Glutamatergic neuron (in vitro differentiated cells): Measurements from ENCODE around the gene LCP1. TPM values are rescaled to one million over a fixed set of nuclear protein-coding genes. Genes with fewer than 3 reads are reported as not detected.

Source experiments
- DNase-seq: peaks from one replicate; pipeline ENCODE4 v3.0.0; 2022
- H3K27ac Mint-ChIP-seq: one replicate; pipeline ENCODE4 v1.8.0; 2020; ENCODE audit warnings: mild to moderate bottlenecking, mixed read lengths, inconsistent platforms; ENCODE audit not compliant: unreplicated experiment
- H3K27me3 Mint-ChIP-seq: one replicate; pipeline ENCODE4 v1.8.0; 2020; ENCODE audit warnings: mild to moderate bottlenecking, moderate library complexity, mixed read lengths, inconsistent platforms; ENCODE audit not compliant: unreplicated experiment
- H3K36me3 Mint-ChIP-seq: one replicate; pipeline ENCODE4 v1.8.0; 2020; ENCODE audit warnings: mild to moderate bottlenecking, mixed read lengths, inconsistent platforms; ENCODE audit not compliant: unreplicated experiment
- H3K4me1 Mint-ChIP-seq: one replicate; pipeline ENCODE4 v1.8.0; 2020; ENCODE audit warnings: mild to moderate bottlenecking, low read depth, mixed read lengths, inconsistent platforms; ENCODE audit not compliant: unreplicated experiment
- H3K4me3 Mint-ChIP-seq: one replicate; pipeline ENCODE4 v1.8.0; 2020; ENCODE audit warnings: mild to moderate bottlenecking, mixed read lengths, inconsistent platforms; ENCODE audit not compliant: unreplicated experiment
- H3K9me3 Mint-ChIP-seq: one replicate; pipeline ENCODE4 v1.8.0; 2020; ENCODE audit warnings: mild to moderate bottlenecking, moderate library complexity, mixed read lengths, inconsistent platforms; ENCODE audit not compliant: unreplicated experiment
- total RNA-seq: library from RNA; stranded (reverse); fragmentation: NEBNext Ultra II Directional; extraction: Animal tissue kit (Norgen Biotek cat#: 25700); gene quantifications from one replicate; pipeline ENCODE4 v1.2.1, GENCODE V29; 2021; ENCODE audit not compliant: unreplicated experiment
- TF ChIP-seq, protein P1 (sequence below): fragments of 200-600 bp; sonication (generic); IDR thresholded peaks from one replicate; pipeline ENCODE4 v1.5.0; 2021; ENCODE audit not compliant: partially characterized antibody, unreplicated experiment

The LCP1 gene
- total RNA-seq, 1 donor from 2014 or later = 0.71 TPM

DNA sequence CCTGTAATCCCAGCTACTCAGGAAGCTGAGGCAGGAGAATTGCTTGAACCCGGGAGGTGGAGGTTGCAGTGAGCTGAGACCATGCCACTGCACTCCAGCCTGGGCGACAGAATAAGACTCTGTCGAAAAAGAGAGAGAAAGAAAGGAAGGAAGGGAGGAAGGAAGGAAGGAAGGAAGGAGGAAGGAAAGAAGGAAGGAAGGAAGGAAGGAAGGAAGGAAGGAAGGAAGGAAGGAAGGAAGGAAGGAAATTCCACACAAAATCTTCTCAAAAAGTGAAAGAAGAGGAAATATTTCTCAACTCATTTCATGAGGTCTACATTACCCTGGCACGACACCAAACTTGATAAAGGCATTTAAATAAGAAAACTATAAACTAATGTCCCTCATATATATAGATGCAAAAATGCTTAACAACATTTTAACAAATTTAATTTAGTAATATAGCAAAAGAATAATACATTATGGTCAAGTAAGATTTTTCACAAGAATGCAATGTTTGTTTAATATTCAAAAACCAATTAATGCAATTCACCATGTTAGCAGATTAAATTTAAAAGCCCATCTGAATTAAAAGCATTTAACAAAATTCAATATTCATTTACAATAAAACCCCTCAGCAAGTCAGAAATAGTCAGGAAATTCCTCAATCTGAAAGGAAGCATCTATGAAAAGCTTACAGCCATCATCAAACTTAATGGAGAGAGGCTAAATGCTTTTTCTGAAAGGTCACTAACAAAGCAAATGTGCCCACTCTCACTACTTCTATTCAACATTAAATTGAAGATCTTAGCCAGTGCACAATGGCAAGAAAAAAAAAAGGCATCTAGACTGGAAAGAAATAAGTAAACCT, 65.1 kb downstream of the LCP1 start:
- Mint-ChIP-seq H3K27ac (no peak overlapping the region), H3K36me3 (no peaks in the 10 kb centered on the region), H3K4me1 (no peaks in the 10 kb centered on the region), H3K27me3 (no peaks in the 10 kb centered on the region), H3K4me3 (no peak overlapping the region), H3K9me3 (no peaks in the 10 kb centered on the region)
- no peak for DNase-seq
- TF ChIP-seq, protein P1, sequence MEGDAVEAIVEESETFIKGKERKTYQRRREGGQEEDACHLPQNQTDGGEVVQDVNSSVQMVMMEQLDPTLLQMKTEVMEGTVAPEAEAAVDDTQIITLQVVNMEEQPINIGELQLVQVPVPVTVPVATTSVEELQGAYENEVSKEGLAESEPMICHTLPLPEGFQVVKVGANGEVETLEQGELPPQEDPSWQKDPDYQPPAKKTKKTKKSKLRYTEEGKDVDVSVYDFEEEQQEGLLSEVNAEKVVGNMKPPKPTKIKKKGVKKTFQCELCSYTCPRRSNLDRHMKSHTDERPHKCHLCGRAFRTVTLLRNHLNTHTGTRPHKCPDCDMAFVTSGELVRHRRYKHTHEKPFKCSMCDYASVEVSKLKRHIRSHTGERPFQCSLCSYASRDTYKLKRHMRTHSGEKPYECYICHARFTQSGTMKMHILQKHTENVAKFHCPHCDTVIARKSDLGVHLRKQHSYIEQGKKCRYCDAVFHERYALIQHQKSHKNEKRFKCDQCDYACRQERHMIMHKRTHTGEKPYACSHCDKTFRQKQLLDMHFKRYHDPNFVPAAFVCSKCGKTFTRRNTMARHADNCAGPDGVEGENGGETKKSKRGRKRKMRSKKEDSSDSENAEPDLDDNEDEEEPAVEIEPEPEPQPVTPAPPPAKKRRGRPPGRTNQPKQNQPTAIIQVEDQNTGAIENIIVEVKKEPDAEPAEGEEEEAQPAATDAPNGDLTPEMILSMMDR = no peak

DNA sequence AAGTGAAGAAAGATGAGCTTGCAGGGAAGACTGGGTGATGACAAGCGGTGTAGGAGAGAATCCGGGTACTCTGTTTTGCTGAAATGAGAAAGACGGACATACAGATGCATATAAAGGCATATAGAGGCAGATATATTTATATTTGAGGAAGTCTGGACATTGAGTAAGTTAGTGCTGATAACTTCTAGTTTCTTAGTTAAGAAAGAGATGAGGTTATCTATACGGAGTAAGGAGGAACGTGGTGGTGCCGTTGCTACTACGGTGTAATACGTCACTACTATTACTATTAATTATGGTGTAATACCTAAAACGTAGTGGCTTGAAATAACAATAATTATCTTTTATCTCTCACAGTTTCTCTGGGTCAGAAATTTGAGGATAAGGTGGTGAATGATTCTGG, 67.4 kb downstream of the LCP1 start:
- Mint-ChIP-seq H3K27me3 (no peaks in the 10 kb centered on the region), H3K36me3 (no peaks in the 10 kb centered on the region), H3K4me1 (no peaks in the 10 kb centered on the region), H3K9me3 (no peaks in the 10 kb centered on the region), H3K27ac (no peak overlapping the region), H3K4me3 (no peak overlapping the region)
- TF ChIP-seq, protein P1 = no peak
- no peak for DNase-seq

DNA sequence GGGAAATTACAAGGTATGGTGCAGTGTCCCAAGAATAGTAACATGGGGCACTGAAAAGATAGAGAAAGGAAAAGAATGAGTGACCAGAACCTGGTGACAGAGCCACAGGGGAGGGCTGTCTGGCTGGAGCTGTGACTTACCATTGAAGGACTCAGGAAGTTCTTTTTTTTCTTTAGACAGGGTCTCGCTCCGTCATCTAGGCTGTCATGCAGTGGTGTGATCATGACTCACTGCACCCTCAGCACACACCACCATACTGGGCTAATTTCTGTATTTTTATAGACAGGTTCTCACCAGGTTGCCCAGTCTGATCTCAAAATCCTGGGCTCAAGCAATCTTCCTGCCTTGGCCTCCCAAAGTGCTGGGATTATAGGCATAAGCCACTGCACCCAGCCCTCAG, 68.4 kb downstream of the LCP1 start:
- H3K9me3 Mint-ChIP-seq = no peaks in the 10 kb centered on the region
- no peak overlapping the region for H3K4me3 Mint-ChIP-seq
- H3K36me3 Mint-ChIP-seq = no peaks in the 10 kb centered on the region
- H3K4me1 Mint-ChIP-seq = no peaks in the 10 kb centered on the region
- no peak overlapping the region for H3K27ac Mint-ChIP-seq
- DNase-seq = no peak
- H3K27me3 Mint-ChIP-seq = no peaks in the 10 kb centered on the region
- TF ChIP-seq, protein P1 = no peak

DNA sequence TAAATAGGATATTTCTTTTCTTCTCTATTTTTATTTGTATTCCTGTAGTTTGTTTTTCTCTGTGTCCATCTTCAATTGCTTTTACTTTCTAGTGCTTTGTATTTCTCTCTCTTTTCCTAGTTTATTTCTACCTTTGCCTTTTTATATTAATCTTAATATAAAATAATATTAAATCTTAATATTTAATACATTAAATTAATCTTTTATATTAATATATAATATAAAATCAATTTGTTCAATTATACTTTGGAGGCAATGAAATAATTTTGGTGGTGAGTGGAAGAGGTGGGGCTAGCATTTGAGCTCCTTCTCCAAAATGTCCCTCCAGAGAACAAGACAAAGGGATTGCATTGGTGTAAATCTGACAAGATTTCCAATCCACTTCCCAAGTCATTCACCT, 70.8 kb downstream of the LCP1 start:
- H3K9me3 Mint-ChIP-seq = no peaks in the 10 kb centered on the region
- H3K4me3 Mint-ChIP-seq = no peak overlapping the region
- TF ChIP-seq, protein P1 = no peak
- H3K4me1 Mint-ChIP-seq = no peaks in the 10 kb centered on the region
- DNase-seq = no peak
- H3K27me3 Mint-ChIP-seq = no peaks in the 10 kb centered on the region
- H3K36me3 Mint-ChIP-seq = no peaks in the 10 kb centered on the region
- no peak overlapping the region for H3K27ac Mint-ChIP-seq

DNA sequence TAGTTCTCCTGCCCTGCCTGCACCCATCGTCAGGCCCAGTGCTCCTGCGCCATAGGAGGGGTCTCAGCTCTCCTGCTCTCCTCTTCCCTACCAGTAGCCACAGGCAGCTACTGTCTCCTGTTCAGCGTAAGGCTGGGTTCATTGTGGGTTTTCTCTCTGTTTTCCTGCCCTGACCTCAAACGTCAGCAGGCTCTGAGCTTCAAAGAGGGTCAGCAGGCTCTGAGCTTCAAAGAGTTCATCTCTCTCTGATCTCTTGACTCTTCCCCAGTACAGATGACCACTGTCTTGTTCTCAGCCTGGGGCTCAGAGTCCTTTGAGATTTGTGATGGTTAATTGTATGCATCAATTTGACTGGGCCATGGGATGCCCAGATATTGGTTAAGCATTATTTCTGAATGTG, 72.5 kb downstream of the LCP1 start:
- H3K4me3 Mint-ChIP-seq = no peak overlapping the region
- no peak overlapping the region for H3K27ac Mint-ChIP-seq
- no peaks in the 10 kb centered on the region for H3K4me1 Mint-ChIP-seq
- H3K36me3 Mint-ChIP-seq = no peaks in the 10 kb centered on the region
- DNase-seq = no peak
- no peaks in the 10 kb centered on the region for H3K27me3 Mint-ChIP-seq
- H3K9me3 Mint-ChIP-seq = no peaks in the 10 kb centered on the region
- TF ChIP-seq, protein P1 = no peak
